Activated CD8-positive, alpha-beta memory T cell treated with anti-CD3 and anti-CD28 coated beads, Interleukin-2, amount 10 ng/mL, durations not matched to agents 7 days and 5 days (primary cell): ENCODE data around the gene OGDH. TPM values are rescaled to one million over a fixed set of nuclear protein-coding genes. Genes with fewer than 3 reads are reported as not detected.
"Not testable (repeated sequence)": the region's sequence is repeated elsewhere in the genome, so short reads cannot be mapped to it uniquely, and the experiment has no call there.

ENCODE experiments used
- ATAC-seq: fragments of 150-1000 bp; cut with Tn5 transposase; one replicate; pipeline ENCODE4 v1.10.0; 2021; ENCODE audit warnings: moderate library complexity
- CTCF ChIA-PET: fragments of 350-600 bp; sonication (Branson Sonifier 250); formaldehyde crosslinking; loops from one replicate; lab custom pipeline; 2021; ENCODE audit warnings: antibody characterized with exemption; lab: Charles Lee
- DNase-seq: peaks from one replicate; pipeline ENCODE4 v3.0.0-alpha.2; 2020
- H3K27ac Mint-ChIP-seq: one replicate; pipeline ENCODE4 v1.8.0; 2021; ENCODE audit warnings: mild to moderate bottlenecking, mixed read lengths
- H3K27me3 Mint-ChIP-seq: one replicate; pipeline ENCODE4 v1.8.0; 2021; ENCODE audit warnings: mixed read lengths
- H3K36me3 Mint-ChIP-seq: one replicate; pipeline ENCODE4 v1.8.0; 2021; ENCODE audit warnings: mild to moderate bottlenecking, mixed read lengths
- H3K4me1 Mint-ChIP-seq: one replicate; pipeline ENCODE4 v1.8.0; 2021; ENCODE audit warnings: mixed read lengths
- H3K4me3 Mint-ChIP-seq: one replicate; pipeline ENCODE4 v1.8.0; 2021; ENCODE audit warnings: mild to moderate bottlenecking, moderate library complexity, mixed read lengths
- H3K9me3 Mint-ChIP-seq: one replicate; pipeline ENCODE4 v1.8.0; 2022; ENCODE audit warnings: low read depth, mixed read lengths
- total RNA-seq, 2 experiments: library from RNA; stranded (reverse); gene quantifications; one replicate each; pipeline ENCODE4 v1.2.3, GENCODE V29; 2021

The OGDH gene
- total RNA-seq, 2 experiments from 2014 or later: 134 to 136 TPM

- CTCF ChIA-PET, H3K27me3 Mint-ChIP-seq, ATAC-seq, DNase-seq, H3K4me3 Mint-ChIP-seq, H3K4me1 Mint-ChIP-seq, H3K9me3 Mint-ChIP-seq, H3K27ac Mint-ChIP-seq: not testable (repeated sequence)
- peaks cover 59% of the 10 kb centered on the region for H3K36me3 Mint-ChIP-seq
These were observed 97.0 kb downstream of the OGDH start for GRCh38 chr7:44703391-44703790.

GRCh38 chr7:44703921-44704320 lies 97.5 kb downstream of the OGDH start:
- Mint-ChIP-seq H3K9me3 (no peaks in the 10 kb centered on the region), H3K36me3 (peaks cover 55% of the 10 kb centered on the region), H3K27me3 (no peaks in the 10 kb centered on the region), H3K4me3 (no peak overlapping the region), H3K27ac (no peak overlapping the region), H3K4me1 (no peaks in the 10 kb centered on the region)
- CTCF ChIA-PET: no interaction called here
- DNase-seq (no peak), ATAC-seq (no peak)

- Mint-ChIP-seq H3K27ac (no peak overlapping the region), H3K36me3 (peaks cover 45% of the 10 kb centered on the region), H3K4me3 (no peak overlapping the region), H3K9me3 (no peaks in the 10 kb centered on the region), H3K4me1 (no peaks in the 10 kb centered on the region), H3K27me3 (no peaks in the 10 kb centered on the region)
- CTCF ChIA-PET: no interaction called here
- DNase-seq (no peak), ATAC-seq (no peak)
These were observed 99.0 kb downstream of the OGDH start for GRCh38 chr7:44705434-44705833.

- DNase-seq (no peak), ATAC-seq (no peak)
- CTCF ChIA-PET: no interaction called here
- H3K4me3 Mint-ChIP-seq: no peak overlapping the region
- peaks cover 30% of the 10 kb centered on the region for H3K36me3 Mint-ChIP-seq
- no peaks in the 10 kb centered on the region for H3K27me3 Mint-ChIP-seq
- no peaks in the 10 kb centered on the region for H3K9me3 Mint-ChIP-seq
- no peak overlapping the region for H3K27ac Mint-ChIP-seq
- peaks cover 3% of the 10 kb centered on the region for H3K4me1 Mint-ChIP-seq
These were observed 100.5 kb downstream of the OGDH start for GRCh38 chr7:44706788-44707557.

GRCh38 chr7:44707558-44708230 lies 101.3 kb downstream of the OGDH start:
- no peaks in the 10 kb centered on the region for H3K27me3 Mint-ChIP-seq
- H3K4me1 Mint-ChIP-seq: peaks cover 8% of the 10 kb centered on the region
- H3K9me3 Mint-ChIP-seq: no peaks in the 10 kb centered on the region
- CTCF ChIA-PET: no interaction called here
- H3K27ac Mint-ChIP-seq: peak overlapping the region; percentile 43
- no peak for ATAC-seq
- H3K36me3 Mint-ChIP-seq: peaks cover 27% of the 10 kb centered on the region
- no peak overlapping the region for H3K4me3 Mint-ChIP-seq
- DNase-seq: no peak

- ATAC-seq (no peak), DNase-seq (no peak)
- Mint-ChIP-seq H3K9me3 (no peaks in the 10 kb centered on the region), H3K27me3 (no peaks in the 10 kb centered on the region), H3K4me3 (no peak overlapping the region), H3K27ac (no peak overlapping the region), H3K4me1 (peaks cover 8% of the 10 kb centered on the region), H3K36me3 (peaks cover 19% of the 10 kb centered on the region)
- CTCF ChIA-PET: interaction anchor here (0.8 kb wide), 1 partner anchor 139 kb away, joined by 6 read pairs; the partner anchor contains the start of gene H2AZ2
These were observed 102.8 kb downstream of the OGDH start for GRCh38 chr7:44709011-44709915.

GRCh38 chr7:44709945-44710596 lies 103.6 kb downstream of the OGDH start:
- no peak overlapping the region for H3K4me3 Mint-ChIP-seq
- H3K27ac Mint-ChIP-seq: no peak overlapping the region
- CTCF ChIA-PET: interaction anchor here (0.8 kb wide), 1 partner anchor 138 kb away, joined by 6 read pairs; the partner anchor contains the start of gene H2AZ2
- peaks cover 8% of the 10 kb centered on the region for H3K4me1 Mint-ChIP-seq
- H3K27me3 Mint-ChIP-seq: no peaks in the 10 kb centered on the region
- DNase-seq (no peak), ATAC-seq (no peak)
- peaks cover 17% of the 10 kb centered on the region for H3K36me3 Mint-ChIP-seq
- no peaks in the 10 kb centered on the region for H3K9me3 Mint-ChIP-seq

- H3K36me3 Mint-ChIP-seq: peaks cover 13% of the 10 kb centered on the region
- no peak for ATAC-seq
- CTCF ChIA-PET: interaction anchor here (0.6 kb wide), 1 partner anchor 710 kb away, joined by 3 read pairs; no protein-coding TSS in a partner anchor
- H3K27me3 Mint-ChIP-seq: no peaks in the 10 kb centered on the region
- H3K27ac Mint-ChIP-seq: no peak overlapping the region
- H3K4me3 Mint-ChIP-seq: no peak overlapping the region
- H3K9me3 Mint-ChIP-seq: no peaks in the 10 kb centered on the region
- no peak for DNase-seq
- H3K4me1 Mint-ChIP-seq: peaks cover 8% of the 10 kb centered on the region
These were observed 105.1 kb downstream of the OGDH start for GRCh38 chr7:44711528-44711927.

GRCh38 chr7:44712012-44712411 lies 105.6 kb downstream of the OGDH start:
- Mint-ChIP-seq H3K4me3 (no peak overlapping the region), H3K27me3 (no peaks in the 10 kb centered on the region), H3K27ac (no peak overlapping the region), H3K9me3 (no peaks in the 10 kb centered on the region), H3K36me3 (peaks cover 13% of the 10 kb centered on the region), H3K4me1 (peaks cover 8% of the 10 kb centered on the region)
- no peak for DNase-seq
- no peak for ATAC-seq
- CTCF ChIA-PET: interaction anchor here (0.6 kb wide), 1 partner anchor 710 kb away, joined by 3 read pairs; no protein-coding TSS in a partner anchor

GRCh38 chr7:44713141-44713540 lies 106.7 kb downstream of the OGDH start:
- Mint-ChIP-seq H3K36me3 (peaks cover 6% of the 10 kb centered on the region), H3K9me3 (no peaks in the 10 kb centered on the region), H3K27ac (no peak overlapping the region), H3K4me1 (peaks cover 8% of the 10 kb centered on the region), H3K4me3 (no peak overlapping the region), H3K27me3 (no peaks in the 10 kb centered on the region)
- CTCF ChIA-PET: interaction anchor here (0.8 kb wide), 1 partner anchor 85 kb away, joined by 3 read pairs; no protein-coding TSS in a partner anchor
- ATAC-seq (no peak), DNase-seq (no peak)

GRCh38 chr7:44713680-44714335 lies 107.4 kb downstream of the OGDH start:
- Mint-ChIP-seq H3K36me3 (peaks cover 6% of the 10 kb centered on the region), H3K9me3 (no peaks in the 10 kb centered on the region), H3K27me3 (no peaks in the 10 kb centered on the region), H3K4me1 (peaks cover 8% of the 10 kb centered on the region), H3K4me3 (no peak overlapping the region), H3K27ac (no peak overlapping the region)
- DNase-seq (no peak), ATAC-seq (no peak)
- CTCF ChIA-PET: interaction anchor here (0.8 kb wide), 1 partner anchor 85 kb away, joined by 3 read pairs; no protein-coding TSS in a partner anchor

- no peaks in the 10 kb centered on the region for H3K9me3 Mint-ChIP-seq
- peaks cover 4% of the 10 kb centered on the region for H3K36me3 Mint-ChIP-seq
- ATAC-seq (no peak), DNase-seq (no peak)
- H3K4me3 Mint-ChIP-seq: no peak overlapping the region
- CTCF ChIA-PET: no interaction called here
- peaks cover 8% of the 10 kb centered on the region for H3K4me1 Mint-ChIP-seq
- no peaks in the 10 kb centered on the region for H3K27me3 Mint-ChIP-seq
- no peak overlapping the region for H3K27ac Mint-ChIP-seq
These were observed 109.8 kb downstream of the OGDH start for GRCh38 chr7:44716205-44716604.
